Astrocyte (in vitro differentiated cells and primary cell): ENCODE results near the gene GRK2. TPM values are rescaled to one million over a fixed set of nuclear protein-coding genes. Genes with fewer than 3 reads are reported as not detected.

Experiments
- DNase-seq: peaks from one replicate; pipeline ENCODE4 v3.0.0-alpha.2; 2010; ENCODE audit warnings: low read depth
- FAIRE-seq: peaks from 2 replicates; lab custom pipeline; 2011; peaks lifted over from hg19 to GRCh38; lab: Jason Lieb, UNC
- H2AFZ ChIP-seq: 2 replicates; pipeline ENCODE4 v1.6.0; 2012; ENCODE audit warnings: low read depth, low read length, inconsistent platforms
- H3K27ac ChIP-seq: 2 replicates; pipeline ENCODE4 v1.5.1; 2011; ENCODE audit warnings: low read depth, low read length, inconsistent platforms
- H3K27me3 ChIP-seq: 2 replicates; pipeline ENCODE4 v1.6.0; 2011; ENCODE audit warnings: low read length, inconsistent platforms; ENCODE audit not compliant: insufficient read depth
- H3K36me3 ChIP-seq: 2 replicates; pipeline ENCODE4 v1.5.1; 2011; ENCODE audit warnings: low read length, inconsistent platforms; ENCODE audit not compliant: insufficient read depth
- H3K4me1 ChIP-seq: 2 replicates; pipeline ENCODE4 v1.5.1; 2011; ENCODE audit warnings: low read length, inconsistent platforms; ENCODE audit not compliant: insufficient read depth
- H3K4me2 ChIP-seq: 2 replicates; pipeline ENCODE4 v1.6.0; 2012; ENCODE audit warnings: low read length, inconsistent platforms
- H3K4me3 ChIP-seq: 2 replicates; pipeline ENCODE4 v1.5.1; 2011; ENCODE audit warnings: low read depth, mild to moderate bottlenecking, low read length, inconsistent platforms; ENCODE audit not compliant: insufficient read depth
- H3K79me2 ChIP-seq: 2 replicates; pipeline ENCODE4 v1.6.0; 2012; ENCODE audit warnings: mild to moderate bottlenecking, low read length, inconsistent platforms; ENCODE audit not compliant: insufficient read depth
- H3K9ac ChIP-seq: 2 replicates; pipeline ENCODE4 v1.6.0; 2012; ENCODE audit warnings: mild to moderate bottlenecking, low read length, inconsistent platforms
- H3K9me3 ChIP-seq: 2 replicates; pipeline ENCODE4 v1.5.1; 2012; ENCODE audit warnings: low read depth, mild to moderate bottlenecking, low read length, inconsistent platforms; ENCODE audit not compliant: insufficient read depth
- H4K20me1 ChIP-seq: 2 replicates; pipeline ENCODE4 v1.6.0; 2012; ENCODE audit warnings: low read length, inconsistent platforms; ENCODE audit not compliant: insufficient read depth
- H3K27ac Mint-ChIP-seq: one replicate; pipeline ENCODE4 v1.8.0; 2021; ENCODE audit warnings: mild to moderate bottlenecking, mixed read lengths; ENCODE audit not compliant: unreplicated experiment
- H3K27me3 Mint-ChIP-seq: one replicate; pipeline ENCODE4 v1.8.0; 2021; ENCODE audit warnings: low read depth, mixed read lengths; ENCODE audit not compliant: unreplicated experiment
- H3K36me3 Mint-ChIP-seq: one replicate; pipeline ENCODE4 v1.8.0; 2021; ENCODE audit warnings: low read depth, mixed read lengths; ENCODE audit not compliant: unreplicated experiment
- H3K4me1 Mint-ChIP-seq: one replicate; pipeline ENCODE4 v1.8.0; 2021; ENCODE audit warnings: low read depth, mixed read lengths; ENCODE audit not compliant: unreplicated experiment
- H3K4me3 Mint-ChIP-seq: one replicate; pipeline ENCODE4 v1.8.0; 2021; ENCODE audit warnings: mild to moderate bottlenecking, moderate library complexity, mixed read lengths; ENCODE audit not compliant: unreplicated experiment
- H3K9me3 Mint-ChIP-seq: one replicate; pipeline ENCODE4 v1.8.0; 2021; ENCODE audit warnings: mild to moderate bottlenecking, mixed read lengths; ENCODE audit not compliant: unreplicated experiment
- CTCF ChIP-seq: IDR thresholded peaks from 2 replicates; pipeline ENCODE4 v1.5.1; 2011; ENCODE audit warnings: low read depth, mild to moderate bottlenecking, inconsistent platforms, low read length, moderate library complexity; ENCODE audit not compliant: insufficient read depth
- EZH2 ChIP-seq: IDR thresholded peaks from 2 replicates; pipeline ENCODE4 v1.6.1; 2012; ENCODE audit warnings: mild to moderate bottlenecking, low read length, inconsistent platforms; ENCODE audit not compliant: insufficient read depth
- total RNA-seq: library from RNA; stranded (reverse); gene quantifications from 2 replicates; pipeline ENCODE4 v1.2.1, GENCODE V29; 2021

Gene GRK2
- total RNA-seq, 1 donor from 2014 or later, result 34.0 TPM

- H3K27me3 ChIP-seq, result no peaks in the 10 kb centered on the region
- H3K79me2 ChIP-seq, result peaks cover 99% of the 10 kb centered on the region
- FAIRE-seq (no peak), DNase-seq (no peak)
- no peak overlapping the region for H2AFZ ChIP-seq
- no peaks in the 10 kb centered on the region for H3K36me3 ChIP-seq
- no peak overlapping the region for H3K27ac ChIP-seq
- H3K4me3 Mint-ChIP-seq, result no peak overlapping the region
- H3K4me1 ChIP-seq, result peaks cover 32% of the 10 kb centered on the region
- H3K9ac ChIP-seq, result no peak overlapping the region
- no peak overlapping the region for H3K4me2 ChIP-seq
- H3K4me1 Mint-ChIP-seq, result peaks cover 18% of the 10 kb centered on the region
- peaks cover 64% of the 10 kb centered on the region for H4K20me1 ChIP-seq
- no peaks in the 10 kb centered on the region for H3K9me3 ChIP-seq
- TF ChIP-seq EZH2, result no peak
- TF ChIP-seq CTCF, result no peak
- no peaks in the 10 kb centered on the region for H3K9me3 Mint-ChIP-seq
- no peak overlapping the region for H3K27ac Mint-ChIP-seq
- H3K4me3 ChIP-seq, result no peak overlapping the region
- peaks cover 4% of the 10 kb centered on the region for H3K36me3 Mint-ChIP-seq
- H3K27me3 Mint-ChIP-seq, result no peaks in the 10 kb centered on the region
Measured at GRCh38 chr11:67271541-67272284, 5.4 kb downstream of the GRK2 start.

GRCh38 chr11:67272327-67273259 is 6.3 kb downstream of the GRK2 start:
- Histone ChIP-seq H4K20me1 (peaks cover 57% of the 10 kb centered on the region), H3K27ac (no peak overlapping the region), H3K4me3 (no peak overlapping the region), H3K27me3 (no peaks in the 10 kb centered on the region), H2AFZ (no peak overlapping the region), H3K9ac (no peak overlapping the region), H3K36me3 (no peaks in the 10 kb centered on the region), H3K4me2 (no peak overlapping the region), H3K79me2 (peaks cover 97% of the 10 kb centered on the region), H3K9me3 (no peaks in the 10 kb centered on the region), H3K4me1 (peaks cover 33% of the 10 kb centered on the region)
- no peak overlapping the region for H3K27ac Mint-ChIP-seq
- TF ChIP-seq CTCF, result no peak
- TF ChIP-seq EZH2, result no peak
- DNase-seq (no peak), FAIRE-seq (no peak)
- peaks cover 4% of the 10 kb centered on the region for H3K36me3 Mint-ChIP-seq
- H3K4me3 Mint-ChIP-seq, result no peak overlapping the region
- peaks cover 18% of the 10 kb centered on the region for H3K4me1 Mint-ChIP-seq
- H3K9me3 Mint-ChIP-seq, result no peaks in the 10 kb centered on the region
- H3K27me3 Mint-ChIP-seq, result no peaks in the 10 kb centered on the region
